Loucy (cell line): ENCODE data around the gene CD83.

Experiments used
- H2AFZ ChIP-seq: fragments of 200-600 bp; sonication (generic); 2 replicates; pipeline ENCODE4 v1.6.0; 2016; ENCODE audit warnings: antibody characterized with exemption, mild to moderate bottlenecking, low read length, moderate library complexity
- H3F3A ChIP-seq: fragments of 200-600 bp; 2 replicates; pipeline ENCODE4 v1.6.0; 2016; ENCODE audit warnings: antibody characterized with exemption, low read depth, mild to moderate bottlenecking
- H3K27me3 ChIP-seq: fragments of 200-600 bp; sonication (generic); 2 replicates; pipeline ENCODE4 v1.6.1; 2014; ENCODE audit warnings: low read length, mild to moderate bottlenecking; ENCODE audit not compliant: insufficient read depth, poor library complexity, severe bottlenecking
- H3K36me3 ChIP-seq: fragments of 200-600 bp; sonication (generic); 2 replicates; pipeline ENCODE4 v1.6.1; 2016; ENCODE audit warnings: low read length; ENCODE audit not compliant: insufficient read depth
- H3K4me1 ChIP-seq: fragments of 200-600 bp; sonication (generic); 2 replicates; pipeline ENCODE4 v1.5.1; 2014; ENCODE audit warnings: low read length, mild to moderate bottlenecking; ENCODE audit not compliant: insufficient read depth, poor library complexity, severe bottlenecking
- H3K4me2 ChIP-seq: fragments of 200-600 bp; sonication (generic); 2 replicates; pipeline ENCODE4 v1.6.0; 2014; ENCODE audit warnings: antibody characterized with exemption, low read length, low read depth, mild to moderate bottlenecking; ENCODE audit not compliant: poor library complexity, severe bottlenecking
- H3K4me3 ChIP-seq: fragments of 200-600 bp; sonication (generic); 2 replicates; pipeline ENCODE4 v1.5.1; 2014; ENCODE audit warnings: low read length, mild to moderate bottlenecking, mixed read lengths; ENCODE audit not compliant: poor library complexity, severe bottlenecking
- H3K79me2 ChIP-seq: fragments of 200-600 bp; sonication (generic); 2 replicates; pipeline ENCODE4 v1.6.1; 2014; ENCODE audit warnings: low read length; ENCODE audit not compliant: insufficient read depth
- H3K9ac ChIP-seq: fragments of 200-600 bp; sonication (generic); 2 replicates; pipeline ENCODE4 v1.6.0; 2014; ENCODE audit warnings: mild to moderate bottlenecking, low read depth, low read length, moderate library complexity; ENCODE audit not compliant: poor library complexity, severe bottlenecking
- H3K9me2 ChIP-seq: fragments of 200-600 bp; sonication (generic); replicated peaks from 2 replicates; pipeline ENCODE4 v1.6.1; 2016; ENCODE audit warnings: low read depth, low read length, mixed read lengths
- H3K9me3 ChIP-seq: fragments of 200-600 bp; sonication (generic); 2 replicates; pipeline ENCODE4 v1.6.1; 2014; ENCODE audit warnings: mild to moderate bottlenecking, antibody characterized with exemption, low read length, low read depth; ENCODE audit not compliant: insufficient read depth
- H4K20me1 ChIP-seq: fragments of 200-600 bp; sonication (generic); 2 replicates; pipeline ENCODE4 v1.6.0; 2014; ENCODE audit warnings: antibody characterized with exemption, low read length, mild to moderate bottlenecking; ENCODE audit not compliant: insufficient read depth, poor library complexity, severe bottlenecking
- EZH2phosphoT487 ChIP-seq: fragments of 200-600 bp; IDR thresholded peaks from 2 replicates; pipeline ENCODE4 v1.6.1; 2018; ENCODE audit warnings: antibody characterized with exemption, mild to moderate bottlenecking, moderate library complexity, borderline replicate concordance
- TF ChIP-seq, protein P1 (sequence below): fragments of 200-600 bp; sonication (generic); conservative IDR thresholded peaks from 2 replicates; pipeline ENCODE4 v1.5.1; 2014; ENCODE audit warnings: mild to moderate bottlenecking, antibody characterized with exemption, low read length

Gene CD83

DNA sequence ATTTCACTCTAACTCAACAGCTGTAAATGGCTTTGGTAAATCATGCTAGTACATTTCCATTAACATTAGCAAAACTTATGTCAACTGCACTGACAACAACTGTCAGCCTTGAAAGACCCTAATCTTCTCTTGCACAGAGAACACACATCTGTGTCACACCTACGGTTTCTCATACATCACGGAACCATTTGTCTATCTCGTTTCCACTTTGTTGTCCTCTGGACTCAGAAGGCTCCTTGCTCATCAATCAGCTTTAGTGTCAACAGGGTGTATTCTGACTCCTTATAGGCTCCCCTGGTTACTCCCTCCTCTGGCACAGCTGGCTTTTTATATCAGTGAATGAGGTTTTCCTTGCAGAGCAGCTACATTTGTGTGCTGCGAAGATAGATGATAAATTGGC is 49.3 kb downstream of the CD83 start:
- no peak for TF ChIP-seq EZH2phosphoT487
- TF ChIP-seq, protein P1, sequence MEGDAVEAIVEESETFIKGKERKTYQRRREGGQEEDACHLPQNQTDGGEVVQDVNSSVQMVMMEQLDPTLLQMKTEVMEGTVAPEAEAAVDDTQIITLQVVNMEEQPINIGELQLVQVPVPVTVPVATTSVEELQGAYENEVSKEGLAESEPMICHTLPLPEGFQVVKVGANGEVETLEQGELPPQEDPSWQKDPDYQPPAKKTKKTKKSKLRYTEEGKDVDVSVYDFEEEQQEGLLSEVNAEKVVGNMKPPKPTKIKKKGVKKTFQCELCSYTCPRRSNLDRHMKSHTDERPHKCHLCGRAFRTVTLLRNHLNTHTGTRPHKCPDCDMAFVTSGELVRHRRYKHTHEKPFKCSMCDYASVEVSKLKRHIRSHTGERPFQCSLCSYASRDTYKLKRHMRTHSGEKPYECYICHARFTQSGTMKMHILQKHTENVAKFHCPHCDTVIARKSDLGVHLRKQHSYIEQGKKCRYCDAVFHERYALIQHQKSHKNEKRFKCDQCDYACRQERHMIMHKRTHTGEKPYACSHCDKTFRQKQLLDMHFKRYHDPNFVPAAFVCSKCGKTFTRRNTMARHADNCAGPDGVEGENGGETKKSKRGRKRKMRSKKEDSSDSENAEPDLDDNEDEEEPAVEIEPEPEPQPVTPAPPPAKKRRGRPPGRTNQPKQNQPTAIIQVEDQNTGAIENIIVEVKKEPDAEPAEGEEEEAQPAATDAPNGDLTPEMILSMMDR: no peak
- Histone ChIP-seq H3F3A (no peaks in the 10 kb centered on the region), H3K9me3 (peaks cover 17% of the 10 kb centered on the region; the same call in 1 of the 2 replicates), H3K36me3 (no peaks in the 10 kb centered on the region), H3K27me3 (no peaks in the 10 kb centered on the region), H2AFZ (no peak overlapping the region), H3K4me1 (no peaks in the 10 kb centered on the region), H3K9ac (no peak overlapping the region), H3K4me2 (no peak overlapping the region), H3K4me3 (no peak overlapping the region), H3K79me2 (no peaks in the 10 kb centered on the region), H4K20me1 (no peaks in the 10 kb centered on the region), H3K9me2 (no peaks in the 10 kb centered on the region)

DNA sequence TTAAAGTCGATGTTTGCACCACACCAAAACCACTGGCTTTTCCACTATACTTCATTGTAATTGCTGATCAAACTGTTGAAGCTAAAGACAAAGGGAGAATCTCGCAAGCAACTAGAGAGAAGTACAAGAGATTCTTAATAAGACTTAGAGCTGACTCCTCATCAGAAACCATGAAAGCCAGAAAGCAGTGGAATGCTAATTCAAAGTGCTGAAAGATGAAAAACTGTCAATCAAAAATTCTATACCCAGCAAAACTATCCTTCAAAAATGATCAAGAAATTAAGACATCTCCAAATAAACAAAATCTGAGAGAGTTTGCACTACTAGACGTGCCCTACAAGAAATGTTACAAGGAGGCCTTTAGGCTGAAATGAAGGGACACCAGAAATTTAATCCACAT is 52.6 kb downstream of the CD83 start:
- no peaks in the 10 kb centered on the region for H3F3A ChIP-seq
- H3K4me3 ChIP-seq: no peak overlapping the region
- no peak overlapping the region for H3K4me2 ChIP-seq
- H4K20me1 ChIP-seq: no peaks in the 10 kb centered on the region
- H3K79me2 ChIP-seq: no peaks in the 10 kb centered on the region
- TF ChIP-seq, protein P1: no peak
- no peak for TF ChIP-seq EZH2phosphoT487
- H3K9me3 ChIP-seq: peaks cover 17% of the 10 kb centered on the region; the same call in 1 of the 2 replicates
- H3K9me2 ChIP-seq: no peaks in the 10 kb centered on the region
- H3K36me3 ChIP-seq: no peaks in the 10 kb centered on the region
- H3K4me1 ChIP-seq: peaks cover 14% of the 10 kb centered on the region
- H3K27me3 ChIP-seq: no peaks in the 10 kb centered on the region
- H2AFZ ChIP-seq: no peak overlapping the region
- H3K9ac ChIP-seq: no peak overlapping the region

DNA sequence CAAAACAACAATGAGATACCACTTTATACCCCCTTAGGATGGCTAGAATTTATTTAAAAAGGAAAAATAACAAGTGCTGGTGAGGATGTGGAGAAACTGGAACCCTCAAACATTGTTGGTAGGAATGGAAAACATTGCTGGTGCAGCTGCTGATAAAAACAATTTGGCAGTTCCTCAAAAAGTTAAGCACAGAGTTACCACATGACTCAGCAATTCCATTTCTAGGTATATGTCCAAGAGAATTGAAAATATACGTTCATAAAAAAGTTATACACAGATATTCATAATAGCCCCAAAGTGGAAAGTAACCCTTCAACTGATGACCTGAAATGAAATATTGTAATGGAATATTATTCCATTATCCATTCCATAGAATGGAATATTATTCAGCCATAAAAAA is 55.0 kb downstream of the CD83 start:
- Histone ChIP-seq H3K4me3 (no peak overlapping the region), H3K79me2 (no peaks in the 10 kb centered on the region), H3K4me1 (peaks cover 38% of the 10 kb centered on the region), H3F3A (no peaks in the 10 kb centered on the region), H3K27me3 (no peaks in the 10 kb centered on the region), H3K4me2 (no peak overlapping the region), H2AFZ (no peak overlapping the region), H3K9me3 (peaks cover 17% of the 10 kb centered on the region; the same call in 1 of the 2 replicates), H3K9me2 (no peaks in the 10 kb centered on the region), H3K9ac (no peak overlapping the region), H4K20me1 (no peaks in the 10 kb centered on the region), H3K36me3 (no peaks in the 10 kb centered on the region)
- TF ChIP-seq EZH2phosphoT487: no peak
- TF ChIP-seq, protein P1: no peak
